Measurements from ENCODE around the gene NPR1.

- TF ChIP-seq EZH2 (IDR thresholded peaks at IDR 0.05) (no peak), POLR2AphosphoS5 (IDR thresholded peaks at IDR 0.05; ENCODE audit: borderline replicate concordance, low read depth, low read length) (peak; percentile 89), FOXP2 (optimal IDR thresholded peaks at IDR 0.05; ENCODE audit: control extremely low read depth, extremely low read length, insufficient read depth) (no peak)
Observed at GRCh38 chr1:153633754-153634665, 44.5 kb upstream of the NPR1 start, which contains the start of gene CHTOP.

All from SK-N-MC (cell line).